Amygdala (tissue), 56 donors: Measurements from ENCODE around the gene STRA8.

Source experiments
- DNase-seq, 56 donors: peaks; one replicate each; lab custom pipeline; 2025; lab: John Stamatoyannopoulos, UW

Gene STRA8

DNA sequence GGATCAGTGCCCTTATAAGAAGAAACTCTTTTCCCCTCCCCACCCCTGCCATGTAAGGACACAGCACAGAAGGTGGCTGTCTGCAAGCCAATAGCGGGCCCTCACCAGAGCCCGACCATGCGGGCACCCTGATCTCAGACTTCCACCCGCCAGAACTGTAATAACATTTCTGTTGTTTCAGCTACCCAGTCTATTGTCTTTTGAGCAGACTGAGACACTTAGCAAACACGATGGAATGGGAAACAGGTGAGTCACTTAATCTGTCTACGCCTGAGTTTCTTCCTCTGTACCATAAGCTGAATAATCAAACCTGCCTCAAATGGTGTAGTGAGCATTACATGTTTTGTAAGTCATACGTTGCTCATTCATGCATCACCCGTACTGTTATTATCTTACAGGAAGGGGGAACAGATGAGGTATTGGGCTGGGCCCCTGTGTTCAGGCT lies 58.2 kb downstream of the STRA8 start:
- no peak for DNase-seq

DNA sequence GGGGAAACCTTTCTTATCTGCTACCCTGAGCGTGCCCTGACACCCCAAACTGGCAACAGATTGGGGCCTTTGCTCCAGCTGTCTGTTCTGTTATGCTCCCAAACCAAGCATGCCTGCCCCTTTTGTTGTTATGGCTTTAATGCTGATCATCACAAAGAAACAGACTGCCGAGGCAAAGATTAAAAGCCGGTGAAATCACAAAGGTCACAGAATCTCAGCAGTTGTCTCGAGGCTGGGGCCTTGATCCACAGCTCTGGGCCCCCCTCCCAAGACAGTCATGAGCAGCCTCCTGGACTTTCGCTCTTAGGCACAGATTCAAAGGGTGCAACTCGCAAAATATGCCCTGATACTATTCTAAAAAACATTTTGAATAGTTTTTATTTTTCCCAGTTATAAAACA lies 65.6 kb downstream of the STRA8 start:
- no peak for DNase-seq

DNA sequence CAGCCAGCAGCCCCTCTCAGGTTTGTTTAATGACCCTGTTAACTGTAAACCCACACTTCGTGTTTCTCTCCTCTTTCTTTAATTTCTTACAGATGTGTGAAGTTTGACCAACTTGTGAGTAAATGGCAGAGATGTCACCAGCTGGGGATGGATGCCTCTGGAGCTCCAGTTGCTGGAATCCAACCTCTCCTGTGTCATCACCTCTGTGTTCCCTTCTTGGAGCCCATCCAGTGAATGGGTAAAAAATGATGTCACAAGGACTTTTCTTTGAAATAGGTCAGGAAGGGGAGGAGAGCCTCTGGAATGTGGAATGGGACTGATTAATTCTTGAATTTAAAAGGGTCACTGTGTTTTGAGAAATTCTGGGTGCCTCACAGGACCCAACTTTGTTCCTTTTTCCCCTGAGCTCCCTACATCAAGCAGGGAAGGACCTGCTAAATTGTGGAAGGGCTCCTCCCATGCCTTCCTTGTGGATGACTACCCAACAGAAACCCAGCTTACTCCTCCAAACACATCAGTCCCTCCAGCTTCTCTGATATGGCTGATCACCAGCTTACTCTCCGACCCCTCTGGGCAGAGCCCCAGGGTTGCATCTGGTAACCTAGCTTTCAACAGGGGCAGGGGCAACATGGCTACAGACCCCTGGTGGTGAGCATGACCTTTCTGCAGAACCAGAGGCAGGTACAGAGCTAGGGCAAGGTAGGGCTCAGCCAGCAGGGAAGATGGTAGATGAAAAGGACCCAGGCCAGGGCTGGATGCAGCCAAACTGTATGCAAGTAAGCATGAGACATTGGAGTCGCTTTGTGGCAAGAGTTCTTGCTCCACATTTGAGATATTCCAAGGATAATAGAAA lies 67.5 kb downstream of the STRA8 start:
- DNase-seq, result no peak
